WTC11 (cell line): ENCODE measurements around the gene CYP27B1. TPM values are rescaled to one million over a fixed set of nuclear protein-coding genes. Genes with fewer than 3 reads are reported as not detected.

Experiments used
- ATAC-seq: fragments of 200-7000 bp; cut with Tn5 transposase; 2 replicates; pipeline ENCODE4 v1.10.0; 2021; ENCODE audit warnings: mild to moderate bottlenecking, moderate library complexity
- CTCF ChIA-PET: fragments of 300-600 bp; sonication (Branson Sonifier 250); formaldehyde crosslinking; loops from one replicate; lab custom pipeline; 2021; ENCODE audit warnings: antibody characterized with exemption; lab: Charles Lee
- POLR2A ChIA-PET: fragments of 350-600 bp; sonication (Branson Sonifier 250); formaldehyde crosslinking; loops from one replicate; lab custom pipeline; 2021; ENCODE audit warnings: antibody characterized with exemption; lab: Charles Lee
- DNase-seq: peaks from one replicate; pipeline ENCODE4 v3.0.0; 2021; ENCODE audit warnings: low spot score
- H3K27ac Mint-ChIP-seq: 2 replicates; pipeline ENCODE4 v1.8.0; 2021; ENCODE audit warnings: mixed read lengths
- H3K27me3 Mint-ChIP-seq: 2 replicates; pipeline ENCODE4 v1.8.0; 2021; ENCODE audit warnings: low read depth, mild to moderate bottlenecking, moderate library complexity, mixed read lengths
- H3K36me3 Mint-ChIP-seq: 2 replicates; pipeline ENCODE4 v1.8.0; 2021; ENCODE audit warnings: mixed read lengths
- H3K4me1 Mint-ChIP-seq: 2 replicates; pipeline ENCODE4 v1.8.0; 2022; ENCODE audit warnings: mixed read lengths
- H3K4me3 Mint-ChIP-seq: 2 replicates; pipeline ENCODE4 v1.8.0; 2021; ENCODE audit warnings: mild to moderate bottlenecking, moderate library complexity, mixed read lengths
- H3K9me3 Mint-ChIP-seq: 2 replicates; pipeline ENCODE4 v1.8.0; 2021; ENCODE audit warnings: mixed read lengths
- ATF1 ChIP-seq: sonication (generic); formaldehyde crosslinking; IDR thresholded peaks from 2 replicates; pipeline ENCODE4 v1.8.1; 2023; ENCODE audit warnings: mild to moderate bottlenecking, moderate library complexity, missing genetic modification reagents
- ATF6 ChIP-seq: sonication (generic); formaldehyde crosslinking; IDR thresholded peaks from 2 replicates; pipeline ENCODE4 v1.8.1; 2023; ENCODE audit warnings: mild to moderate bottlenecking, missing genetic modification reagents
- CBFB ChIP-seq: sonication (generic); formaldehyde crosslinking; IDR thresholded peaks from 2 replicates; pipeline ENCODE4 v1.8.1; 2022; ENCODE audit warnings: mild to moderate bottlenecking, low read depth, missing genetic modification reagents
- CREB1 ChIP-seq: sonication (generic); formaldehyde crosslinking; IDR thresholded peaks from 2 replicates; pipeline ENCODE4 v1.8.0; 2023; ENCODE audit warnings: mild to moderate bottlenecking, missing genetic modification reagents
- E2F1 ChIP-seq: sonication (generic); formaldehyde crosslinking; IDR thresholded peaks from 2 replicates; pipeline ENCODE4 v1.8.0; 2022; ENCODE audit warnings: mild to moderate bottlenecking, missing genetic modification reagents
- ELF4 ChIP-seq: sonication (generic); formaldehyde crosslinking; IDR thresholded peaks from 2 replicates; pipeline ENCODE4 v1.8.1; 2022; ENCODE audit warnings: low read depth, mild to moderate bottlenecking, moderate library complexity, missing genetic modification reagents
- ETV6 ChIP-seq: sonication (generic); formaldehyde crosslinking; IDR thresholded peaks from 2 replicates; pipeline ENCODE4 v1.8.1; 2022; ENCODE audit warnings: mild to moderate bottlenecking, missing genetic modification reagents
- FOXP1 ChIP-seq: sonication (generic); formaldehyde crosslinking; IDR thresholded peaks from 2 replicates; pipeline ENCODE4 v1.8.0; 2022; ENCODE audit warnings: missing genetic modification reagents, mild to moderate bottlenecking, moderate library complexity, borderline replicate concordance
- GABPB1 ChIP-seq: sonication (generic); formaldehyde crosslinking; IDR thresholded peaks from 2 replicates; pipeline ENCODE4 v1.8.1; 2023; ENCODE audit warnings: mild to moderate bottlenecking, missing genetic modification reagents
- HMGA2 ChIP-seq: fragments of 250-450 bp; sonication (Bioruptor Pico); IDR thresholded peaks from 2 replicates; pipeline ENCODE4 v1.4.0; 2021; ENCODE audit warnings: mild to moderate bottlenecking, moderate library complexity
- HMGXB4 ChIP-seq: sonication (generic); formaldehyde crosslinking; IDR thresholded peaks from 2 replicates; pipeline ENCODE4 v1.8.1; 2023; ENCODE audit warnings: mild to moderate bottlenecking, moderate library complexity, missing genetic modification reagents
- KAT7 ChIP-seq: sonication (generic); formaldehyde crosslinking; IDR thresholded peaks from 2 replicates; pipeline ENCODE4 v1.8.1; 2023; ENCODE audit warnings: missing genetic modification reagents, mild to moderate bottlenecking, borderline replicate concordance
- MAX ChIP-seq: sonication (generic); formaldehyde crosslinking; IDR thresholded peaks from 2 replicates; pipeline ENCODE4 v1.8.0; 2022; ENCODE audit warnings: mild to moderate bottlenecking, missing genetic modification reagents
- MLX ChIP-seq: sonication (generic); formaldehyde crosslinking; IDR thresholded peaks from 2 replicates; pipeline ENCODE4 v1.8.1; 2023; ENCODE audit warnings: mild to moderate bottlenecking, missing genetic modification reagents, moderate library complexity
- TEAD1 ChIP-seq: sonication (generic); formaldehyde crosslinking; IDR thresholded peaks from 2 replicates; pipeline ENCODE4 v1.8.0; 2022; ENCODE audit warnings: mild to moderate bottlenecking, missing genetic modification reagents
- ZBTB43 ChIP-seq: sonication (generic); formaldehyde crosslinking; IDR thresholded peaks from 2 replicates; pipeline ENCODE4 v1.8.1; 2023; ENCODE audit warnings: mild to moderate bottlenecking, missing genetic modification reagents
- ZNF121 ChIP-seq: sonication (generic); formaldehyde crosslinking; IDR thresholded peaks from 2 replicates; pipeline ENCODE4 v1.8.0; 2023; ENCODE audit warnings: missing genetic modification reagents
- ZNF138 ChIP-seq: sonication (generic); formaldehyde crosslinking; conservative IDR thresholded peaks from 2 replicates; pipeline ENCODE4 v1.8.1; 2022; ENCODE audit warnings: mild to moderate bottlenecking, moderate library complexity, missing genetic modification reagents
- ZNF281 ChIP-seq: sonication (generic); formaldehyde crosslinking; IDR thresholded peaks from 2 replicates; pipeline ENCODE4 v1.8.0; 2023; ENCODE audit warnings: mild to moderate bottlenecking, missing genetic modification reagents
- ZSCAN18 ChIP-seq: fragments of 250-450 bp; sonication (Bioruptor Pico); IDR thresholded peaks from 2 replicates; pipeline ENCODE4 v2.1.2; 2022; ENCODE audit warnings: mild to moderate bottlenecking, moderate library complexity
- total RNA-seq: library from RNA; stranded (reverse); gene quantifications from 3 replicates; pipeline ENCODE4 v1.2.3, GENCODE V29; 2021

The CYP27B1 gene
- total RNA-seq, 1 experiment from 2014 or later, result 2.1 TPM

- CTCF ChIA-PET, result interaction anchor here (0.9 to 1.1 kb wide), 2 partner anchors 27 to 144 kb away, joined by 3 to 5 read pairs; no protein-coding TSS in a partner anchor
- Mint-ChIP-seq H3K4me3 (peak overlapping the region; percentile 89), H3K27me3 (peaks cover 43% of the 10 kb centered on the region), H3K27ac (peak overlapping the region; percentile 25; the same call in 1 of the 2 replicates), H3K4me1 (peaks cover 48% of the 10 kb centered on the region)
- ATAC-seq, result no peak
- no peak for DNase-seq
- POLR2A ChIA-PET, result interaction anchor here (0.8 to 1.1 kb wide), 4 partner anchors 11 to 20 kb away, joined by 3 to 6 read pairs (median 4); partner anchors contain the start of genes EEF1AKMT3 and METTL1
- TF ChIP-seq FOXP1 (CRISPR knock-in tag) (no peak), ETV6 (no peak; the same call in 1 of the 2 replicates), GABPB1 (CRISPR knock-in tag) (no peak), ATF6 (no peak), KAT7 (CRISPR knock-in tag) (no peak), ELF4 (CRISPR knock-in tag) (no peak), CBFB (CRISPR knock-in tag) (no peak), ZNF281 (CRISPR knock-in tag) (no peak), MAX (CRISPR knock-in tag) (no peak), ZSCAN18 (CRISPR knock-in tag) (no peak), E2F1 (no peak), ZNF138 (CRISPR knock-in tag) (no peak), ZBTB43 (CRISPR knock-in tag) (no peak)
- TF ChIP-seq, all 79 proteins: peak for 0
- H3K36me3 Mint-ChIP-seq, result peaks cover 34% of the 10 kb centered on the region
- H3K9me3 Mint-ChIP-seq, result no peaks in the 10 kb centered on the region
Measured at GRCh38 chr12:57752668-57753000, 14.2 kb downstream of the CYP27B1 start.

- POLR2A ChIA-PET, result interaction anchor here (0.8 to 1.1 kb wide), 4 partner anchors 11 to 20 kb away, joined by 3 to 6 read pairs (median 4); partner anchors contain the start of genes EEF1AKMT3 and METTL1
- peaks cover 47% of the 10 kb centered on the region for H3K4me1 Mint-ChIP-seq
- H3K36me3 Mint-ChIP-seq, result peaks cover 39% of the 10 kb centered on the region
- peaks cover 37% of the 10 kb centered on the region for H3K27me3 Mint-ChIP-seq
- no peaks in the 10 kb centered on the region for H3K9me3 Mint-ChIP-seq
- H3K27ac Mint-ChIP-seq, result peak within 1 kb of the TSS; percentile 86
- peak; percentile 99 for DNase-seq
- H3K4me3 Mint-ChIP-seq, result peak within 1 kb of the TSS; percentile 89
- peak; percentile 71 for ATAC-seq
- CTCF ChIA-PET, result interaction anchor here (0.7 to 1.1 kb wide), 3 partner anchors 15 to 145 kb away, joined by 3 to 5 read pairs (median 3); partner anchors contain the start of gene CYP27B1
- TF ChIP-seq ZNF121 (no peak), HMGA2 (CRISPR knock-in tag) (no peak), ATF1 (CRISPR knock-in tag) (no peak), MAX (CRISPR knock-in tag) (peak; percentile 99), HMGXB4 (CRISPR knock-in tag) (peak; percentile 74), TEAD1 (peak; percentile 89), CREB1 (CRISPR knock-in tag) (0 out of 2 replicates have a peak, but pooled peaks have one; percentile 41), MLX (CRISPR knock-in tag) (no peak; the same call in 1 of the 2 replicates)
Measured at GRCh38 chr12:57751788-57752667, 14.8 kb downstream of the CYP27B1 start, which contains the start of gene CDK4. TSS of gene CDK4 (minus strand) at chr12:57752310. CDS start at chr12:57751717, 593 bp downstream.
